Hepatocyte (in vitro differentiated cells): ENCODE data around the gene CRADD. TPM values are rescaled to one million over a fixed set of nuclear protein-coding genes. Genes with fewer than 3 reads are reported as not detected.

Experiments
- DNase-seq: peaks from one replicate; pipeline ENCODE4 v3.0.0-alpha.2; 2016; ENCODE audit warnings: low spot score
- H2AFZ ChIP-seq: fragments of 200-600 bp; sonication (generic); 2 replicates; pipeline ENCODE4 v1.6.0; 2016; ENCODE audit warnings: antibody characterized with exemption, mild to moderate bottlenecking
- H3K27ac ChIP-seq: fragments of 200-600 bp; sonication (generic); 2 replicates; pipeline ENCODE4 v1.5.1; 2016; ENCODE audit warnings: mild to moderate bottlenecking
- H3K27me3 ChIP-seq: fragments of 200-600 bp; sonication (generic); 2 replicates; pipeline ENCODE4 v1.6.1; 2016
- H3K36me3 ChIP-seq: fragments of 200-600 bp; sonication (generic); replicated peaks from 2 replicates; pipeline ENCODE4 v1.5.1; 2016; ENCODE audit warnings: low read depth; ENCODE audit not compliant: insufficient read depth
- H3K4me1 ChIP-seq: fragments of 200-600 bp; sonication (generic); 2 replicates; pipeline ENCODE4 v1.5.1; 2016; ENCODE audit warnings: mild to moderate bottlenecking, moderate library complexity; ENCODE audit not compliant: insufficient read depth
- H3K4me2 ChIP-seq: fragments of 200-600 bp; sonication (generic); 2 replicates; pipeline ENCODE4 v1.6.0; 2016
- H3K4me3 ChIP-seq: fragments of 200-600 bp; sonication (generic); 2 replicates; pipeline ENCODE4 v1.5.1; 2016; ENCODE audit warnings: mild to moderate bottlenecking
- H3K79me2 ChIP-seq: fragments of 200-600 bp; sonication (generic); 2 replicates; pipeline ENCODE4 v1.6.0; 2017; ENCODE audit warnings: mild to moderate bottlenecking
- H3K9me2 ChIP-seq: fragments of 200-600 bp; sonication (generic); replicated peaks from 2 replicates; pipeline ENCODE4 v1.6.0; 2017; ENCODE audit warnings: mild to moderate bottlenecking; ENCODE audit not compliant: insufficient read depth
- H3K9me3 ChIP-seq: fragments of 200-600 bp; sonication (generic); 2 replicates; pipeline ENCODE4 v1.5.1; 2016; ENCODE audit warnings: low read depth, mild to moderate bottlenecking
- H4K20me1 ChIP-seq: fragments of 200-600 bp; sonication (generic); 2 replicates; pipeline ENCODE4 v1.6.0; 2016; ENCODE audit warnings: mild to moderate bottlenecking; ENCODE audit not compliant: insufficient read depth, poor library complexity, severe bottlenecking
- EZH2 ChIP-seq: fragments of 200-600 bp; sonication (generic); IDR thresholded peaks from 2 replicates; pipeline ENCODE4 v1.6.1; 2016; ENCODE audit warnings: antibody characterized with exemption, mild to moderate bottlenecking, borderline replicate concordance
- EZH2phosphoT487 ChIP-seq: fragments of 200-600 bp; sonication (generic); IDR thresholded peaks from one replicate; pipeline ENCODE4 v1.6.1; 2018; ENCODE audit warnings: antibody characterized with exemption, mild to moderate bottlenecking, low read depth, moderate library complexity; ENCODE audit not compliant: unreplicated experiment, severe bottlenecking
- WGBS: methylation state at CpG from one replicate; pipeline ENCODE4 v1.1.6; 2016; ENCODE audit warnings: low lambda C conversion rate; ENCODE audit errors: missing lambda C conversion rate; 5-methylcytosine and 5-hydroxymethylcytosine counted together
- polyA plus RNA-seq: library from polyadenylated mRNA; unstranded; fragments of >200 nt; fragmentation: Nextera tagmentation; extraction: Ambion mirVana; gene quantifications from 2 replicates; pipeline ENCODE4 v1.2.1, GENCODE V29; 2016
- total RNA-seq: library from RNA; depleted of rRNA; stranded (reverse); fragments of >200 nt; gene quantifications from 2 replicates; pipeline ENCODE4 v1.2.3, GENCODE V29; 2014
- TF ChIP-seq, protein P1 (sequence below): fragments of 200-600 bp; sonication (generic); IDR thresholded peaks from 2 replicates; pipeline ENCODE4 v1.5.1; 2016; ENCODE audit warnings: antibody characterized with exemption, mild to moderate bottlenecking; ENCODE audit not compliant: poor library complexity

CRADD gene
- total and polyA plus RNA-seq, 2 experiments from 2014 or later = 19.5 to 27.3 TPM

DNA sequence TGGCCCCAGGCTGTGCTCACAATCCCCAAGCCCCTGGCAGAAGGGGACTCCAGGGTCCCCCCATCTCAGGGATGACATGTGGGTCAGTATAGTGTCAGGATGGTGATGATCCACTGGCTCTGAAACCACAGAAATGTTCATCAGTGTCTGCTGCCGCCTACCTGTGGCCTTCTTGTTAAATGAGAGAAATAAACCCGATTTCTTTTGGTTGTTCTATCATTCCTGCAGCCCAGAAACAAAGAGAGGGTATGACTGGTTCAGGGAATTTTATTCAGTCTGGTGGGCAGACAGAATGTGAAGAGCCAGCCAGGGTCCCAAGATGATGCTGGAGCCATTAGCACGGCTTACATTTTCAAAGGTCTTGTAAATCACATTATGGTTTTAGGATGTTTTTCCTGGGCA, 86.6 kb downstream of the CRADD start:
- Histone ChIP-seq H3K9me3 (no peaks in the 10 kb centered on the region), H3K4me3 (no peak overlapping the region), H3K4me1 (peaks cover 12% of the 10 kb centered on the region), H3K4me2 (no peak overlapping the region), H2AFZ (no peak overlapping the region), H4K20me1 (no peaks in the 10 kb centered on the region), H3K27me3 (no peaks in the 10 kb centered on the region), H3K36me3 (no peaks in the 10 kb centered on the region), H3K9me2 (no peaks in the 10 kb centered on the region), H3K27ac (no peak overlapping the region), H3K79me2 (peaks cover 2% of the 10 kb centered on the region)
- WGBS = 92% methylated on average over 3 of the region's 3 CpGs
- no peak for TF ChIP-seq EZH2
- TF ChIP-seq, protein P1, sequence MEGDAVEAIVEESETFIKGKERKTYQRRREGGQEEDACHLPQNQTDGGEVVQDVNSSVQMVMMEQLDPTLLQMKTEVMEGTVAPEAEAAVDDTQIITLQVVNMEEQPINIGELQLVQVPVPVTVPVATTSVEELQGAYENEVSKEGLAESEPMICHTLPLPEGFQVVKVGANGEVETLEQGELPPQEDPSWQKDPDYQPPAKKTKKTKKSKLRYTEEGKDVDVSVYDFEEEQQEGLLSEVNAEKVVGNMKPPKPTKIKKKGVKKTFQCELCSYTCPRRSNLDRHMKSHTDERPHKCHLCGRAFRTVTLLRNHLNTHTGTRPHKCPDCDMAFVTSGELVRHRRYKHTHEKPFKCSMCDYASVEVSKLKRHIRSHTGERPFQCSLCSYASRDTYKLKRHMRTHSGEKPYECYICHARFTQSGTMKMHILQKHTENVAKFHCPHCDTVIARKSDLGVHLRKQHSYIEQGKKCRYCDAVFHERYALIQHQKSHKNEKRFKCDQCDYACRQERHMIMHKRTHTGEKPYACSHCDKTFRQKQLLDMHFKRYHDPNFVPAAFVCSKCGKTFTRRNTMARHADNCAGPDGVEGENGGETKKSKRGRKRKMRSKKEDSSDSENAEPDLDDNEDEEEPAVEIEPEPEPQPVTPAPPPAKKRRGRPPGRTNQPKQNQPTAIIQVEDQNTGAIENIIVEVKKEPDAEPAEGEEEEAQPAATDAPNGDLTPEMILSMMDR = no peak
- no peak for TF ChIP-seq EZH2phosphoT487
- DNase-seq = no peak

DNA sequence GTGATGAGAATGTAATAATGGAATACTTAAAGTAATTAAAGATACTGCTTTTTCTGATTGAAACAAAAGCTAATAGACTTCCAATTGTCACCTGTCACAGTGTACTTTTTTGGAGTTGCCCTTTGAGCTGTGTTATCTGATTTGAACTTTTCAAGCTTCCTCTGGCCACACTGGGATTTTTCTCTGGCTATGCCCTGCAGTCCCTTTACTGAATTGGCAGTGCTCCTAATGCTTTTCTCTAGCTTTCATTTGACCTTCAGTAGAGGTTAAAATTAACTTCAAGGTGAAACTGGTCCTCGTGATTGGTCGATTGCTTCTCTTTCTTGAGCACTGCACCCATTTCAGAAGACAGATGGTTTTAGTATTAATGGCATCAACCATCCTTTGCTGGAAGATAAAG, 89.2 kb downstream of the CRADD start:
- TF ChIP-seq EZH2phosphoT487 (no peak), EZH2 (no peak)
- TF ChIP-seq, protein P1 = no peak
- H3K27ac ChIP-seq = no peak overlapping the region
- H3K9me3 ChIP-seq = no peaks in the 10 kb centered on the region
- H3K4me1 ChIP-seq = peaks cover 3% of the 10 kb centered on the region
- no peak overlapping the region for H3K4me3 ChIP-seq
- no peaks in the 10 kb centered on the region for H3K9me2 ChIP-seq
- H3K79me2 ChIP-seq = peaks cover 2% of the 10 kb centered on the region
- H3K4me2 ChIP-seq = no peak overlapping the region
- H3K36me3 ChIP-seq = no peaks in the 10 kb centered on the region
- no peak overlapping the region for H2AFZ ChIP-seq
- H3K27me3 ChIP-seq = no peaks in the 10 kb centered on the region
- no peaks in the 10 kb centered on the region for H4K20me1 ChIP-seq
- WGBS = 80% methylated on average over 2 of the region's 2 CpGs
- no peak for DNase-seq

DNA sequence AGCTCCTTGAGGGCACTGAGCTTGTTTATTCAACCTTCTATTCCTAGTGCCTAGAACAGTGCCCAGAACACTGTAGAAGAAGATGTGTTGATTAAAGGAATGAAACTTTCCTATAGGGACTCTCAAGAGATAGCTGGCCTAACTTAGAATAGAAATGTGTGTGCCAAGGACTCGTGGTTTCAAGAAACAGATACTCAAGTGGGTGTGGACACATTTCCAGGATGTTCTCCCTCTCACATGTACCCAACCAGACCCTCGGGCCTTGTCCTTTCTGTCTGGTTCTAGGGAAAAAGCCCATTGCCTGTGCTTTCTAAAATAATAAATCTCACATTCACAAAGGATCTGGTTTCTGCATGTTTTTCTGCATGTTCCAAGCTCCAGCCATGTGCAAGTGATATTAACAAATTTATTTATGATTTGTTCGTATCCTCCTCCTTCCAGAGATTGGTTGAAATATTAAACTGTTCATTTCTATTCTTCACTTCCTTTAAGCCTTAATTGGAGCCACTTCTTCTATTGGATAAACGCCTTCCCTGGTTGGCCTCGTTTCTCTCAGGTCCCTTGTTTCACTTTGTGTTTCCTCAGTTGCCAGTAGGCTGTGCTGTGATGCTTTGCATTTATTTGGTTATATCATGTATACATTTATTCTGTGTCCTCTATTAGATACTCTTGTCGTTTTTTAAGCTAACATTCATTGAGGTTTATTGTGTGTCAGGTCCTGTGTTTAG, 89.8 kb downstream of the CRADD start:
- TF ChIP-seq, protein P1 = peak; percentile 55
- TF ChIP-seq EZH2 = no peak
- Histone ChIP-seq H2AFZ (no peak overlapping the region), H3K4me2 (no peak overlapping the region), H3K4me1 (peaks cover 3% of the 10 kb centered on the region), H3K27ac (no peak overlapping the region), H4K20me1 (no peaks in the 10 kb centered on the region), H3K36me3 (no peaks in the 10 kb centered on the region), H3K9me2 (no peaks in the 10 kb centered on the region), H3K79me2 (peaks cover 2% of the 10 kb centered on the region), H3K27me3 (no peaks in the 10 kb centered on the region), H3K9me3 (no peaks in the 10 kb centered on the region), H3K4me3 (no peak overlapping the region)
- 55% methylated on average over 6 of the region's 6 CpGs for WGBS
- peak; percentile 37 for DNase-seq

DNA sequence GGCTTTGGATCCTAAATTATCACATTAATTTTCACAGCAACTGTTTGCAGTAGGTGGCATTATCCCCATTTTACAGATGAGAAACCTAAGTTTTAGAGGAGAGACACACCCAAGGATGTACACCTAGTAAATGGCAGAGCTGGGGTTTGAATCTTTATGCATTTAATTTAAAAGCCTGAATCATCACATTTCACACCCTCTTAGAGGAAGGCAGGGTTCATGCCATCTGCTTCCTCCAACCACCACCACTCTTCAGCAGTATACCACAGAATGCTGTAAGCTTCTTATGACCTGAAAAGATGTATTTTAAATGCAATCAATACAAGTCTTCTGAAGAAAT, 90.3 kb downstream of the CRADD start:
- Histone ChIP-seq H3K4me3 (no peak overlapping the region), H3K9me2 (no peaks in the 10 kb centered on the region), H3K9me3 (no peaks in the 10 kb centered on the region), H4K20me1 (no peaks in the 10 kb centered on the region), H3K79me2 (peaks cover 2% of the 10 kb centered on the region), H3K36me3 (no peaks in the 10 kb centered on the region), H2AFZ (no peak overlapping the region), H3K4me2 (no peak overlapping the region), H3K27me3 (no peaks in the 10 kb centered on the region), H3K27ac (no peak overlapping the region), H3K4me1 (no peaks in the 10 kb centered on the region)
- TF ChIP-seq, protein P1 = no peak
- TF ChIP-seq EZH2 (no peak), EZH2phosphoT487 (no peak)
- no peak for DNase-seq
